ENCODE measurements around the gene CD83. TPM values are rescaled to one million over a fixed set of nuclear protein-coding genes. Genes with fewer than 3 reads are reported as not detected.

CD83 gene
- total RNA-seq, 1 experiment from 2014 or later: 15.2 TPM

DNA sequence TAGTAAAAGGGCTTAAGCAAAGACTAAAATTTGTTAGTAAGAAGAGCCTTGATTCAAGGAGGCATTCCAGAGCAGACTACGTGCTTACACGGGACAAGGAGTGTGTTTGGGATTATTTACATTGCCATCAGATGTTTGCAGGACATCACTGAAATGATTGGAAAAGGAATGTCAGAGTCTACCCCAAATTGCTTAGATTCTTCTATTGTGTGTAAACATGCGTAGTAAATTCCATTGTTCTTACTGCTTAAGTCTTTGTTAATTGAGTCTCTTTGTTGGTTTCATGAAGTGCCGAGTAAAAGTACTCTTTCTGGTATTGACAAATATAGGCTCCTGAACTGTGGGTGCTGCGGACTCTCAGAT is 60.5 kb downstream of the CD83 start:
- ChIA-PET POLR2A (ENCODE audit: unreplicated experiment) (no interaction called here), CTCF (interaction anchor here (0.6 kb wide), 1 partner anchor 13 kb away, joined by 3 read pairs; no protein-coding TSS in a partner anchor)
- no TSS peak for BruUV-seq (replicated peaks)
- ATAC-seq: no peak
- H3K9me3 ChIP-seq (ENCODE audit: low read length): no peaks in the 10 kb centered on the region
- no peaks in the 10 kb centered on the region for H3K9me2 ChIP-seq (replicated peaks; ENCODE audit: low read length)
- no peak overlapping the region for H3K4me2 ChIP-seq (ENCODE audit: low read length)
- no peaks in the 10 kb centered on the region for H3K36me3 ChIP-seq (ENCODE audit: low read depth, low read length)
- H3K27ac ChIP-seq (ENCODE audit: low read length): no peak overlapping the region
- H4K20me1 ChIP-seq (ENCODE audit: low read length): no peaks in the 10 kb centered on the region
- H3K27me3 ChIP-seq (ENCODE audit: low read length): no peaks in the 10 kb centered on the region
- H3F3A ChIP-seq (ENCODE audit: low read length, unreplicated experiment): no peaks in the 10 kb centered on the region
- no peak overlapping the region for H3K4me3 ChIP-seq (ENCODE audit: low read length)
- H3K79me2 ChIP-seq (ENCODE audit: low read length): no peaks in the 10 kb centered on the region
- H3K9ac ChIP-seq (ENCODE audit: low read length): no peak overlapping the region
- no peaks in the 10 kb centered on the region for H3K4me1 ChIP-seq (ENCODE audit: insufficient read depth, low read length)
- intact Hi-C loops (cut with micrococcal nuclease): no loop called here
- H2AFZ ChIP-seq (ENCODE audit: low read length): no peak overlapping the region
- DNase-seq: no peak
- TF ChIP-seq, protein P1, sequence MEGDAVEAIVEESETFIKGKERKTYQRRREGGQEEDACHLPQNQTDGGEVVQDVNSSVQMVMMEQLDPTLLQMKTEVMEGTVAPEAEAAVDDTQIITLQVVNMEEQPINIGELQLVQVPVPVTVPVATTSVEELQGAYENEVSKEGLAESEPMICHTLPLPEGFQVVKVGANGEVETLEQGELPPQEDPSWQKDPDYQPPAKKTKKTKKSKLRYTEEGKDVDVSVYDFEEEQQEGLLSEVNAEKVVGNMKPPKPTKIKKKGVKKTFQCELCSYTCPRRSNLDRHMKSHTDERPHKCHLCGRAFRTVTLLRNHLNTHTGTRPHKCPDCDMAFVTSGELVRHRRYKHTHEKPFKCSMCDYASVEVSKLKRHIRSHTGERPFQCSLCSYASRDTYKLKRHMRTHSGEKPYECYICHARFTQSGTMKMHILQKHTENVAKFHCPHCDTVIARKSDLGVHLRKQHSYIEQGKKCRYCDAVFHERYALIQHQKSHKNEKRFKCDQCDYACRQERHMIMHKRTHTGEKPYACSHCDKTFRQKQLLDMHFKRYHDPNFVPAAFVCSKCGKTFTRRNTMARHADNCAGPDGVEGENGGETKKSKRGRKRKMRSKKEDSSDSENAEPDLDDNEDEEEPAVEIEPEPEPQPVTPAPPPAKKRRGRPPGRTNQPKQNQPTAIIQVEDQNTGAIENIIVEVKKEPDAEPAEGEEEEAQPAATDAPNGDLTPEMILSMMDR (conservative IDR thresholded peaks at IDR 0.05; ENCODE audit: low read depth, low read length): no peak
- TF ChIP-seq EZH2phosphoT487 (IDR thresholded peaks at IDR 0.05; ENCODE audit: borderline replicate concordance, low read length): no peak
- no peak for TF ChIP-seq EZH2 (IDR thresholded peaks at IDR 0.05; ENCODE audit: low read length, unreplicated experiment)

DNA sequence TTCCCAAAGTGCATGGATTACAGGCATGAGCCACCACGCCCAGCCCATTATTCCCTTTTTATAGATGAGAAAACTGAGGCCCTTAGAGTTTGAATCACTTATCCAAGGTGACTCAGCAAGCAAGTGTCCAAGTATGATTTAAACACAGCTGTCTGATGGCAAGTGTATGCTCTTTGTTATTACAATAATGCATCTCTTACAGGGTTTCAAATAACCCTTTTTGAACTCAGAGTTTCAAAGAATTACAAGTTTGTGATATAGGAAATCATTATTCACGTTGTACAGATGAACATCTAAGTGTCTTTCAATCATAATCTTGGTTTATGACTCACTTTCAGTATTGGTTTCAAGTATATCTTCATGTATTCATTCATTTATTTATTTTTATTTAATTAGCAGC is 63.0 kb downstream of the CD83 start:
- Histone ChIP-seq H3K36me3 (ENCODE audit: low read depth, low read length) (no peaks in the 10 kb centered on the region), H3K27me3 (ENCODE audit: low read length) (no peaks in the 10 kb centered on the region), H3K9me2 (replicated peaks; ENCODE audit: low read length) (no peaks in the 10 kb centered on the region), H4K20me1 (ENCODE audit: low read length) (no peaks in the 10 kb centered on the region), H2AFZ (ENCODE audit: low read length) (no peak overlapping the region), H3K4me2 (ENCODE audit: low read length) (no peak overlapping the region), H3K79me2 (ENCODE audit: low read length) (no peaks in the 10 kb centered on the region), H3F3A (ENCODE audit: low read length, unreplicated experiment) (no peaks in the 10 kb centered on the region), H3K4me3 (ENCODE audit: low read length) (no peak overlapping the region), H3K27ac (ENCODE audit: low read length) (no peak overlapping the region), H3K4me1 (ENCODE audit: insufficient read depth, low read length) (no peaks in the 10 kb centered on the region), H3K9me3 (ENCODE audit: low read length) (no peaks in the 10 kb centered on the region), H3K9ac (ENCODE audit: low read length) (no peak overlapping the region)
- no TSS peak for BruUV-seq (replicated peaks)
- TF ChIP-seq, protein P1 (conservative IDR thresholded peaks at IDR 0.05; ENCODE audit: low read depth, low read length): no peak
- TF ChIP-seq EZH2phosphoT487 (IDR thresholded peaks at IDR 0.05; ENCODE audit: borderline replicate concordance, low read length): no peak
- TF ChIP-seq EZH2 (IDR thresholded peaks at IDR 0.05; ENCODE audit: low read length, unreplicated experiment): no peak
- DNase-seq (no peak), ATAC-seq (no peak)
- intact Hi-C loops (cut with micrococcal nuclease): no loop called here
- POLR2A ChIA-PET (ENCODE audit: unreplicated experiment): no interaction called here
- CTCF ChIA-PET: no interaction called here

DNA sequence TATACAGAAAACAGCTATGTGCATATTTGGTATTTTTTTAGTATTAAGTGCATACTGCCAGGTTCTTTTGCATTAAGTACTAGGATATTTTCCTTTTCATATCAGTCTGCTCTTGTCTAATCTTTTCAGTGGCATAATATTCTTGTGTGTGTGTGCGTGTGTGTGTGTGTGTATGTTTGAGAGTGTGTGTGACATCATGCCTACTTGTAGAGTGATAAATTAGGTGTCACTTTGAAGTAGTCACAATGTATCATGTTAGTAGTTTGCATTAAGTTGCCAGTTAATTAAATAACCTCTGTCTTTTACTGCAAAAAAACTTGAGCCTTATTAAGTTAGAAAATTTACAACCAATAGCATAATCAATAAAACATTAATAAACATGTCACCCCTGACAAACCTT is 65.3 kb downstream of the CD83 start:
- H3K4me2 ChIP-seq (ENCODE audit: low read length): no peak overlapping the region
- no TSS peak for BruUV-seq (replicated peaks)
- no peak overlapping the region for H3K9ac ChIP-seq (ENCODE audit: low read length)
- H3K4me3 ChIP-seq (ENCODE audit: low read length): no peak overlapping the region
- ATAC-seq (no peak), DNase-seq (no peak)
- no peaks in the 10 kb centered on the region for H3F3A ChIP-seq (ENCODE audit: low read length, unreplicated experiment)
- no peaks in the 10 kb centered on the region for H3K79me2 ChIP-seq (ENCODE audit: low read length)
- H3K9me3 ChIP-seq (ENCODE audit: low read length): no peaks in the 10 kb centered on the region
- no peaks in the 10 kb centered on the region for H3K36me3 ChIP-seq (ENCODE audit: low read depth, low read length)
- H3K27ac ChIP-seq (ENCODE audit: low read length): no peak overlapping the region
- no peak for TF ChIP-seq EZH2 (IDR thresholded peaks at IDR 0.05; ENCODE audit: low read length, unreplicated experiment)
- TF ChIP-seq, protein P1 (conservative IDR thresholded peaks at IDR 0.05; ENCODE audit: low read depth, low read length): no peak
- no peak for TF ChIP-seq EZH2phosphoT487 (IDR thresholded peaks at IDR 0.05; ENCODE audit: borderline replicate concordance, low read length)
- intact Hi-C loops (cut with micrococcal nuclease): no loop called here
- H2AFZ ChIP-seq (ENCODE audit: low read length): no peak overlapping the region
- CTCF ChIA-PET: no interaction called here
- no peaks in the 10 kb centered on the region for H3K4me1 ChIP-seq (ENCODE audit: insufficient read depth, low read length)
- H3K9me2 ChIP-seq (replicated peaks; ENCODE audit: low read length): no peaks in the 10 kb centered on the region
- POLR2A ChIA-PET (ENCODE audit: unreplicated experiment): no interaction called here
- no peaks in the 10 kb centered on the region for H3K27me3 ChIP-seq (ENCODE audit: low read length)
- no peaks in the 10 kb centered on the region for H4K20me1 ChIP-seq (ENCODE audit: low read length)

Other genes starting within 250 kb of the CD83 start
- 20.2 and 24.7 TPM in 2 replicates for gene RNF182, start 192.8 kb upstream of the CD83 start, total RNA-seq (2014; rRNA removed)